ENCODE results near the gene SGCE.

DNA sequence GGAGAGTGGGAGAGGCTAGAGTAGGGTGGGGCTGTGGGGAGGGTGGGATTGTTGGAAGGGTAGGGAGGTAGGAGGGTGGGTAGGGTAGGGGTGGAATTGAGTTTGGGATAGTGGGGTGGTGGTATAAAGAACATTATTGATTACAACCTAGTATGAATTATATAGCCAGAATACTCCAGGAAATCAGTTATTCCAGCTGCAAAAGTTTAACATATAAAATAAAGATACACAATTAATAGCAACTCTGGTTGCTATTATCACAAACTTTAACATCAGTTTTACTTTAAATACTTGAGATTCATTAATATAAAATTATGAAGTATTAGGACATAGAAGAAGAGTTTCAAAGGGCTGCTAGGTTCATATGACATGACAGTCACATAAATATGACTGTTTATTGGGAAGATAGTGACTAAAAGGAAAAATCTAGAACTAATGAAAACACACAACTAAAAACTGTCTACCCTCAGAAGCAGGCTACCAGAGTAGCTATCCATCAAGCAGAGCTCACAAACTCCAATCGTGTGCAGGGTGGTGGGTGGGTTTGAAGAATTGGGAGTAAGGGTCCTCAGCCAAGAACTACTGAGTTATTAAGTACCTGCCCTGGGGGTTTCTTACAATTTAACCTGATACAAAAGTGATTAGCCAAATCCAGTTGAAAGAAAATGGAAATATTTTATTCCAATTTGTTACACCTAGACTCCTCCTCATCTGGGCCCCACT lies 14.0 kb upstream of the SGCE start:
- TF ChIP-seq POLR2A (IDR thresholded peaks at IDR 0.05) = no peak
- TF ChIP-seq, protein P1, sequence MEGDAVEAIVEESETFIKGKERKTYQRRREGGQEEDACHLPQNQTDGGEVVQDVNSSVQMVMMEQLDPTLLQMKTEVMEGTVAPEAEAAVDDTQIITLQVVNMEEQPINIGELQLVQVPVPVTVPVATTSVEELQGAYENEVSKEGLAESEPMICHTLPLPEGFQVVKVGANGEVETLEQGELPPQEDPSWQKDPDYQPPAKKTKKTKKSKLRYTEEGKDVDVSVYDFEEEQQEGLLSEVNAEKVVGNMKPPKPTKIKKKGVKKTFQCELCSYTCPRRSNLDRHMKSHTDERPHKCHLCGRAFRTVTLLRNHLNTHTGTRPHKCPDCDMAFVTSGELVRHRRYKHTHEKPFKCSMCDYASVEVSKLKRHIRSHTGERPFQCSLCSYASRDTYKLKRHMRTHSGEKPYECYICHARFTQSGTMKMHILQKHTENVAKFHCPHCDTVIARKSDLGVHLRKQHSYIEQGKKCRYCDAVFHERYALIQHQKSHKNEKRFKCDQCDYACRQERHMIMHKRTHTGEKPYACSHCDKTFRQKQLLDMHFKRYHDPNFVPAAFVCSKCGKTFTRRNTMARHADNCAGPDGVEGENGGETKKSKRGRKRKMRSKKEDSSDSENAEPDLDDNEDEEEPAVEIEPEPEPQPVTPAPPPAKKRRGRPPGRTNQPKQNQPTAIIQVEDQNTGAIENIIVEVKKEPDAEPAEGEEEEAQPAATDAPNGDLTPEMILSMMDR (IDR thresholded peaks at IDR 0.05) = no peak

Measured in tibial nerve (tissue), 3 donors.